HG02763 (cell line): ENCODE results near the gene NR2C2.

Experiments
- ATAC-seq: cut with Tn5 transposase; IDR thresholded peaks from one replicate; pipeline ENCODE4 v1.9.1; 2021; ENCODE audit warnings: mild to moderate bottlenecking, moderate library complexity; ENCODE audit not compliant: unreplicated experiment

NR2C2 gene

DNA sequence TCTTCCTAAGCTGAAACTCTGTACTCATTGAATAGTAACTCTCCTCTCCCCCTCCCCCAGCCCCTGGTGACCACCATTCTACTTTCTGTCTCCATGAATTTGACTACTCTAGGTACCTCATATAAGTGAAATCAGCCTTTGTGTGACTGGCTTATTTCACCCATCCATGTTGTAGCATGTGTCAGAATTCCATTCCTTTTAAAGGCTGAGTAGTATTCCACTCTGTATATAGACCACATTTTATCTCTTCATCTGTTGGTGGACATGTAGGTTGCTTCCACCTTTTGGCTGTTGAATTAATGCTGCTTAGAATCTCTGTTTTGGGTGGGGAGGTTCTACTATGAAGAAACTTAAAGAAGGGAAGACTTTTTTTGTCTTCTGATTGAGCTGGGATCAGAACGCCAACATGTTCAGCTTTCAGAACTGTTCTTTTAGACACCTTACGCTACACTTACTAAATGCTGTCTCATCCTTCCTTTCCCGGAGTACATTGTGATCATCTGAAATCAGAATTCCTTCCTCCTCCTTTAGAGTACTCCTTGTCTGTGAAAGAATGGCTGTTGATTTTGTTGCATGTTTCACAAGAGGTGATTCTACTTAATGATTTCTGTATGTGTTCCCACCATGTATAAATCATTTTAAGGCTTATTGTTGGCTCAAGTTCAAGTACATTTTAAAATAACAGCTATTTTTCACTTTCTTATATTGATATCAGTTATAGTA, 67.4 kb downstream of the NR2C2 start:
- ATAC-seq = no peak

DNA sequence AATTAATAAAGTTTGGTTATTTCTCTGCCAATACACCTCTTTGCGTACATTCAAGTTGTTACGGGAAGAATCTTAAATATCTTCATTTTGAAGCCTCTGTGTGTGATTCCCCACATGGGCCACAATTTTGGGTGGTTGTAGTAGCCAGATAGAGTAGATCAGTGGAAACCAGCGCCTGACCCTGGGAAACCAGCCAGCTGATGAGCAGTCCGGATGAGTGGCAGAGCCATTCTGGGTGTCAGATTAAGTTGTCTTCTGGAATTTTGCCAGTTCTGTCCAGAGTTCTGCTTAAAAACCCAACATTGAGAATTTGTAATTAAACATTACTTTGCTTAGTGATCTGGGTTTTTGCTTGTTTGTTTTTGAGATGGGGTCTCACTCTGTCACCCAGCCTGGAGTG, 68.1 kb downstream of the NR2C2 start:
- no peak for ATAC-seq

DNA sequence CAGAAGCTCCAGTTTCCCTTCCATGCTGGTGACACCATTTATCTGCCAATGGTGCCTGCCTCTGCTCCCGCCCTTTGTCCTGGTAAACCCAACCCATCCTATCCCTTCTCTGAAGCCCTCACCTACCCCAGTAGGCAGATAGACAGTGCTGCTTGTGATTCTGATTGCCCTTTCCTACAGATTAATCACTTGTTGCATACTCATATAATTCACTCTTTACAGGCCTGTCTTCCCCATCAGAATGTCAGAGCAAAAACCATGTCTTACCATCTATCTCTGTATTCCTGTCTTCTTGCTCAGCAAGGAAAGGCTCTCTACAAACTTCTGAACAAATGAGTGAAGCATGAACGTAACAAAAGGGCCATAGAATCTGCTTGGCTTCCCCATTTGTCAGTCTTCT, 69.8 kb downstream of the NR2C2 start:
- no peak for ATAC-seq

DNA sequence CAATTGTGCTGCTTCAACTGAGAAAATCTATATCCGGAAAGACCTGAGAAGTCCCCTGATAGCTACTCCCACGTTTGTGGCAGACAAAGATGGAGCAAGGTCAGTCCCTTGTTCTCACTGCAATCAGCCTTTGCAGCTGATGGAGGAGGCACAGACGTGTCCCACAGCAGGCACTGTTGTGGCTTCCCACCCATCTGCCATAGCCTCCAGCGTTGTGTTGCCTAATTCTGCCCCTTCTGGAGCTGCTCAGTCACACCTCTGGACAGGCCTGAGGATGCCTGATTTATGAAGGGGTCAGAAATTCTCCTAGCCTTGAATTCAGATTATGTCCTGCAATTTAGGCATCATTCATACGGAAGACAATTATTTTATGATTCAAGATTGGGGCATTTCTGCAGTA, 75.9 kb downstream of the NR2C2 start:
- no peak for ATAC-seq

DNA sequence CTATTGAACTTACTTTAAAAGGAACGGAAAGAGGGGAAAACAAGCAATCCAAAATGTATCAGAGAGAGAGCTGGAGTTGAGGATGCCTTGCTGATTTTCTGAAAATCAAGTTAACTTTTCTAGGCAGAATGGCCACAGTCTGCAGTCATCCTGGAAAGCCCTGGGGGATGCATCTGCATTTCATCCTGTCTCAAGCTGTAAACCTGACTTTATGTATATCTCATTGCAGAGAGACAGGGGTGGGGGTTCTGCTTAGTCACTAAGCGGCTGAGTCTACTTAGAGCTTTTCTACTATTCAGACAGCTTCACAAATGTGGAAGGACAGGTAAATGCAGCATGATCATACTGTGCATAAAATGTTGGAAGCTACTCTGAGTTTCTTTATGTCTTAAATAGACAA, 76.3 kb downstream of the NR2C2 start:
- ATAC-seq = no peak

DNA sequence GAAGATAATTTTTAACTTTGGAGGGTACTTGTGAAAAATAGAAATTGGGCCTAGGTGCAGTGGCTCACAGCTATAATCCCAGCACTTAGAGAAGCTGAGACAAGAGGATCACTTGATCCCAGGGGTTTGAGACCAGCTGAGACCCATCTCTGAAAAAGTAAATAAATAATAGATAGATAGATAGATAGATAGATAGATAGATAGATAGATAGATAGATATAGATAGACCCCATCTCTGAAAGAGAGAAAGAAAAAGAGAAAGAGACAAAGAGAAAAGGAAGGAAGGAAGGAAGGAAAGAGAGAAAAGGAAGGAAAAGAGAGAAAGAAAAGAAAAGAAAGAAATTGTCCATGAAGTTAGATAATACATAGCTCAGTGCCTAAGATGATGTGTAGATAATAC, 82.2 kb downstream of the NR2C2 start:
- ATAC-seq = no peak

DNA sequence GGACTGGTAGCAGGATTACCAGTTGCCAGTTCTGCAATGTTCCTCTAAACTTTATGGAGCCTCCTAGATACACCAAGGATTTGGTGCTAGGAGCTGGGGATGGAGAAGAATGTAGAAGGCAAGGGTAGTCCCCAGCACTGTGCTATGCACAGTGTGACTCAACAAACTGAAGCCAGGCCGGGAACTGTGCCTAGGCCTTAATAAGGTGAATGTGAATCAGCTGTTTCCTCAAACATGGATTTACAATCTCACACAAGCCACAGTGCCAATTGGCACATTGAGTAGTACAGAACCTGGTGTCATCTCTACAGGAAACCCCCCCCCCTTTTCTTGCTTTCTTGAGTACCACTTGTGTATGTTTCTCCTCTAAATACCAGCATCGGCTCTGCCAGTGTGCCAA, 85.3 kb downstream of the NR2C2 start:
- no peak for ATAC-seq

DNA sequence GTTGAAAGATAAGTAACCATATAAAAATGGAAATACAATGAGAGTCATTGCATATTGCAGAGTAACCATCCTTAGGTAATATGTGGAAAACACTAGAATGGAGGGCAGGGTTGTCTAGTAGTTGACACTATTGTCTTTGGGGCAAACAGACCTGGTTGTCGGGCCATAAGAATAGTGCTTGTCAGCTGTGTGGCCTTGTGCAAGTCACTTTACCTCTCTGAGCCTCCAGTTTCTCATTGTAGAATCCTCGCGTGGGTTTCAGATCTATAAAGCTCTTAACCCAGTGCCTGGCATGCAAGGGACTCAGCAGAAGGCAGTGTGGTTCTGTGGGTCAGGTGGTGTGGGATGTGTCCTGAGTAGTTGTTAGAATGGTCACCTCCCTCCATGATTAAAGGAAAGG, 85.7 kb downstream of the NR2C2 start:
- ATAC-seq = no peak

DNA sequence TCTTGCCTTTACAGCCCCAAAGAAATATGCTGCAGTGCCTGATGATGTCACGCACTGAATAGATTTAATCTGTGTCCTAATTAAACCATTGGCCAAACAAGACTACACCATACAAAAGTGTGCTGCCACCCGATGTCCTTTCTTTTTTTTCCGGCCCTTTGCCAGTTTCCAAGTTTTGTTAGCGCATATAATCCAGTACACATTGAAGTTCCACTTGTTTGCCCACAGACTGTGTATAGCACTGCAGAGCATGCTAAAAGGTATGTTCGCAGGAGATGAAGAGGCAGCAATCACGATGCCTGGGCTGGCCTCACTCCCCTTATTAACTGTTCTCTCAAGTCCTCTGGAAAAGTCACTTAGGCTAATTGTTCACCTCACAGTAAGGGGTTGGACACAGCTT, 90.9 kb downstream of the NR2C2 start:
- ATAC-seq = no peak

DNA sequence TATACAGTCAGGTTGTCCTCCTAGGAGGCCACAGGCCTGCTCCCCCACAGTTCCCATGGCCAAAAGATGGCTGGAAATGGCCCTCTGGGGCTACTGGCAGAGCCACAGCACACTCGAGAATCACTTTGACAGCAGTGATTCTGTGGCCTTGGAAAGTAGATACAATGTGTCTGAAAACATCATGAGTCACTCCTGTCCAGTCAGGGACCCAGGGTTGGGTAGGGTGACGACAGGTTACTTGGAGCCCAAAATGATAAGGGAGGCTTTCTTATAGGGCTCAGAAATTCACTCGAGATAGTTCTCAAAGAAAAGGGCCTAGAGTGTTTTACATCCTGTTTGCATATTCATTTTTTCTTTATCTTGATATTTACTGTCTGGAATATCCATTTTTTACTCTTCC, 93.5 kb downstream of the NR2C2 start:
- ATAC-seq = no peak

DNA sequence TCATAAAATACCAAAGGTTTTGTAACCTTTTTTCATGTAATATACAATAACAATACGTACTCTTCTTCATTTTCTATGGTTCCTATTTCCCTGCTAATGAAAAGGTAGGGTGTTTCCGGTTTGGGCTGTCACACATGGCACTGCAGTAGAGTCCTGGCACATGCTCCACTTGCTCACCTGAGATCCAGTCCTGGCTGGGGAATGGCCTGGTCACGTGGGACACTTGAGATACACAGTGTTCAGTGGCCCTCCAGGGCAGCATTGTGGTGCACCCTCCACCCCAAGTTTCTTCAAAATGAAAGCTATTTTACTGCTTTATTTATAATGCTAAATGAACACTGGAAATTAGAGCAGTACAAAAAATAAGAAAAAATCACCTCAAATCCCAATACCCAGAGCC, 94.6 kb downstream of the NR2C2 start:
- ATAC-seq = no peak

DNA sequence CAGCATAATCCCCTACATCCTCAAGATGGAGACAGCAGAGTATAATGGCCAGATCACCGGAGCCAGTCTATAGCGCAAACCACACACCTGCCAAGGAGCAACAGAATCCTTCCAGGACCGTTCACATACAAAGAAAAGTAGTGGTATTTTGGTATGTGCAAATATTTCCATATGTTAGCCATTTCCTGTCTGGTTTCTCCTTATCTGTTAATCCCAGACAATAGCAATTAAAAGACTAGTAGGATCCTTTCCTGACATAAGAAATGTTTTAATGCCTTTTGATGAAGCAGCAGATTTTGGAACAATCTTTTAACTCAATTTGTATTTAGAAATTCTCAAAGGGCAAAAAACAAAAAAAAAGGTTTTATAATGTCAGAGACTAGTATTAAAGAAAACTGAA, 95.6 kb downstream of the NR2C2 start:
- no peak for ATAC-seq

DNA sequence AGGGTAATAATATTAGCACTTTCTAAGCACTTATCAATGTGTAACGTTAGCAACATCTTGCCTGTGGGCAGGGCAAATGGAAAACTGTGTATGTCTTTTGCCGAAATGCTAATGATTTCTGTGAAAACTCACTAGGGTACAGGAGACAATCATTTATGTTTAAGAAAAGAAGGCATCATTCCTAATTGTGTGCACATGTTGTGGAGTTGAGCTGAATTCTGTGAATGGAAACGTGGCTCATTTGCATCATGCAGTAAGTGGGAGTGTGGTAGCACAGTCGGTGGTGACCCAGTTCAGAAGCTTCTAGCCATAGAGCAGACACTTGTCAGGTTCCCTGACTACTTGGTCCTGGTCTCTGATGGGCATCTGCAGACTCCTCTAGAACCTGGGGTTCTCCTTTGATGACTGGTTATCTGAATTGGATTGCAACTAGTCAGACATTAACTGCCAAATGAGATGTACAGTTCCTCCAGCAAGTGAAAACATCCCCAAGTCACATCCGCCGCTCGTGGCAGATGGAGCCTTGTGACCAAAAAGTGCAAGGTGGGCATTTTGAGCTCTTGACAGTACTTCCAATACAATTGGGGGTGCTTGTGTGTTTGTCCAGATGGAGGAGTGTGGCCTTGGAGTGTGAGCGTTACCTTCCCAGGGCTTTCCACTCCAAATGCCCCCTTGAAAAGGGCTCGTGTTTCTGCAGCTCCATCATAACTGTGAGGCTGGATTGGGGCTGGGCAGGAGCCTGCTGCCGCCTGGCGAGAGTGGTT, 96.2 kb downstream of the NR2C2 start:
- ATAC-seq = no peak

DNA sequence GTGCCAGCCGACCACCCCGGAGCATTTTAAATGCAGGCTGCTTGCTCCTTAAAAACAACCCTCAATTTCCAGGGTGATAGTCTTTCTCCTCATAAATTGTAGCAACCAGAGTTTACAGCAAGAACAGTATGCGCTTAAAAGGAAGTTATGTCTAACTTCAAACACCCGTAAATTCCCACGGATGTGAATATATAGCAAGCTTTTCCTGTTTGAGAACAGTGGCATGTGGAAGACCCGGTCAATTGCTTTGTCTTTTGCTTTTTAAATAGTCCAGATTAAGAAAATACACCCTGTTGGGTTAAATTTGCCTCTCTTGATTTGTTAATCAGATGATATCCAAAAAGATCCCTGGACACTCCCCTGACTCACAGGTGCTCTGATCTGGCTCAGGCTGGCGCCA, 96.9 kb downstream of the NR2C2 start:
- ATAC-seq = no peak

DNA sequence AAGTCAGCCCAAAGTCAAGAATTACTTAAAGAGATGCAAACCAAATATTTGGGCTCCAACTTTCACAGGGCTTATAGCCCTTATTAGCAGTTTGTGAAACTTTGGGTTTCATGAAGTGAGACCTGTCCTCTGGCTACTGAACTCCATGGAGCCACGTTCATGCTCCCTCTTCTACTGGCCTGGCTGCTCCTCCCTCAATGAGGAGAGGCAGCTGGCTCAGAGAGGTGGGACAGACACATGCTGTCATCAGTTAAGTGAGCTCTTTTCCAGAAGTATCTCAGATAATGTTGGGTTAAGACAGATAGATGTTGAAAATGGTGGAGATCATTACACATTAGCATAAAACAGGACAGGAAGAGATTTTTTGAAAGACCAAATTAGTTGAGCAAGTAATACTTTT, 98.3 kb downstream of the NR2C2 start:
- ATAC-seq = no peak

DNA sequence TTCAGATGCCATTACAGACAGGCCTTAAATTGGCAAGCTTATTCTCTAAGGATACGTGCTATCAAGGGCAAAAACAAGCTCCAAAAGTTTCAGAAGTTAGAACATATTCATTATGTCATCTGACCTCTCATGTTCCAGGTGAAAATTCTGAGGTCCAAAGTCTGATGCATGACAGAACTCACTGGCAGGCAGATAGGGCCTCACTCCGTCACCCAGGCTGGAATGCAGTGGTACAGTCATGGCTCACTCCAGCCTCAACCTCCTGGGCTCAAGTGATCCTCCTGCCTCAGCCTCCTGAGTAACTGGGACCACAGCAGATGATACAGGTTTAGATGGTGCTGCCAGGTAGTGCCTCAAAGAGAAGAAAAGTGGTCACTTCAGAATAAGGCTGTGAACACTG, 102.2 kb downstream of the NR2C2 start:
- no peak for ATAC-seq

DNA sequence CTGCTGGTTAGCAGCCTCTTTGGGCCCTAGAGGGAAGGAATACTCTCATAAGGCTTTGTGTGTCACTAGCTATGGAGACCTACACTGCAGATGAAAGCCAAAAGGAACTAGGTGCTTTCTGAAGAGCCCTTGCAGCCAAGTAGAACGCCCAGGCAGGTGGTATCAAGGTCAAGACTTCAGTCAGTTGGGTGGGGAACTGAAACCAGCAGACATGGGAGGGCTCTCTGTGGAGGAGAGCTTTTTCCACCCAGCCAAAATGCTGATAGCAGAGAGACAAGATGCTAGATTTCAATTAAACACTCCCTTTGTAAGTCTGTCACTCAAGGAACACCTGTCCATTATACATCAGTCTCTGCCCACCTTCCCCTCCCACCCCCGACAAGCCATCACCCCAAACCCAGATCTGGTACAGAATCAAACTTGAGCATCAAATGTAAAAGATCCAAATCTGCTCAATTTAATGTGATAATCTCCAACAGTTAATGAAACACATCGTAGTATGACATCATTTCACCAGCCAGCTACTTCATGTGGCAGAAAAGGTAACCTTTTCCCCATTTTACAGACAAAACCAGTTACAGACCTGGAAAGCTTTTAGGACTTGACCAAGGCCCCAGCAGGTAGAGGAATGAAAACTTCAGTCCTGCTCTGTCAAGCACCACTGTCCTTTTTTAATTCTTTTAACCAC, 103.2 kb downstream of the NR2C2 start:
- ATAC-seq = peak; percentile 71

DNA sequence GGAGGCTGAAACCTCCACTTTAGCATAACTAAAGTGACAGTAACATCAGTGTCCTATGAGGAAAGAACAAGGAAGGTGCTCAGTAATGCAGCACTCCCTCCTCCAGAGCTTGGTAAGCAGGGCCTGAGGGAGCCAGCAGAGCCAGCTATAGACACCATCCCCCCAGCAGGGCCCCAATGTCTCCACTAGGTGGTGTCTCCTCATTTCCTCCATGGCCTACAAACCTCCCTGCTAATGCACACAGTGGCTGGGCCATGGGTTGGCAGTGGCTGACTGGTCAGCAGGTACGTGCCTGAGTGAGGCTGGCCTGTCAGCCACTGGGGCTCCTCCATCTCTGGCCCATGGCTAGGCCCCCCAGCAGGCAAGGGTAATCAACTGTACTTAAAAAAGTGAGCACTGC, 104.1 kb downstream of the NR2C2 start:
- peak; percentile 43 for ATAC-seq

DNA sequence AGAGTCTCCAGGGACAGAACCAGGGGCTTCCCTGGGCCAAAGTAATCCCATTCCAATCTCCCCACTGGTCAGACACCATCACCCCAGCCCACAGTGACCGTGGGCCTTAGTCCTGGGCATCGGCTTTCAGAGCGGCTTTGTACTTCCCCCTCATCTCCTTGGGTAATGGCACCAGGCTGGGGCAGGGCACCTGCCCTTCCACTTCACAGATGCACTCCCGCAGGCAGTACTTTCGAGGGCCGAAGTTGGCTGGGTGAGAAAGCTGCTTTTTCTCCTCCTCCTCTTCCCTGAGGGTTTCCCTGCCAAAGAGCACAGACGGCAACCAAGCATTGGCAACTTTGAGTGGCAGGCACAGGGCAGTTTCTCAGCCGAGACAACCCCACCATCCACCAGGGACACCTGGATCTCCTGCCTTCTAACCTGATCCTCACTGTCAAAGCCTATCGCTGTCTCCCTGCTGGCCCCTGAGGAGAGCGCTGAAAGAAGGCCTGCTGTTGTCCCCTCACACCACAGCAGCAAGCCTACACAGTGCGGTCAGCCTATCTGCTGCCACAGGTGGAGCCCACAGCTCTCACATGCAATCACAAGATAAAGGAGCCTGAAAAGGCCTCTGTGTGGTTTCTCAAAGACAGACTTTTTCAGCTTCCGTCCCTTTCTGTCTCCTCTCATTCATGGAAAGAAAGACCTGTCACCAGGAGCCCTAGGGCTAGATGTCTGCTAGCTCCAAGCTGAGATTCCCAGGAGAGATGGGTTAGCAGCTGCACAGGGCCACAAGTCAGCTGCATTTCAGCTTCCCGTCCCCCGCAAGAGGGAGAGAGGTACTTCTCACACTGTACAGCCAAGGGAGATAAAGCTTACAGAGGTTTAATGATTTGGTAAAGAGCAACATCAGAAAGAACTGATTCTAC, 105.2 kb downstream of the NR2C2 start:
- ATAC-seq = no peak

DNA sequence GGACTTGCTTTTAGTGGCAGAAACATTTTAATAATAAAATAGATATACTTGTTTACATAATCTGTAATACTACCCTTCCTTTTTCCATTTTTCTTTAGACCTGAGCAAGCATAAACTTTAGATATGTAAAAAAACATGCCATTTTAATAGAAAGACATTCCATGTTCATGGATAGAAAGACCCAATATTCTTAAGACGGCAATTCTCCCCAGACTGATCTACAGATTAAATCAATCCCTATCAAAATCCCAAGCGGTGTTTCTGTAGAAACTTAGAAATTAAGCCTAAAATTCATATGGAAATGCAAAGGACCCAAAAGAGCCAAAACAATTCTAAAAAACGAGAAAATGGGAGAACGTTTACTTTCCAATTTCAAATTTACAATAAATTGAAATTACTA, 106.2 kb downstream of the NR2C2 start:
- ATAC-seq = no peak

DNA sequence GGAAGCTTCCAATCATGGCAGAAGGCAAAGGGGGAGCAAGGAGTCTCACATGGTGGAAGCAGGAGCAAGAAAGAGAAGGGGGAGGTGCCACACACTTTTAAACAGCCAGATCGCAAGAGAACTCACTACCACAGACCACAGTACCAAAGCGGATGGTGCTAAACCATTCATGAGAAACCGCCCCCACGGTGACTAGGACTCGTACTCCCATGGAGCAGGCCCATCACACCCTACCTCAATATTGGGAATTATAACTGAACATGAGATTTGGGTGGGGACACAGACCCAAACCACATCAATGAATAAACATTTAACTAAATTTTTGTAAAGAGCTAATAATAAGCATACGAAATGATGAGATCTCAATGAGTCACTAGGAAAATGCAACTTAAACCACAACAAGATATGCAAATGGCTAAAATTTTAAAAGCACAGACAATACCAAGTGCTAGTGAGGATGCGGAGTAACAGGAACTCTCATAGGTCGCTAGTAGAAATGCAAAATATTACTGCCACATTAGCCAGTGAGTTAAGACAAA, 107.7 kb downstream of the NR2C2 start:
- ATAC-seq = no peak
